Keratinocyte (primary cell): ENCODE data around the gene KLK3. TPM values are rescaled to one million over a fixed set of nuclear protein-coding genes. Genes with fewer than 3 reads are reported as not detected.
A peak's percentile ranks its signal among the peaks of the same experiment; 100 is the strongest.

Experiments
- DNase-seq: peaks from one replicate; pipeline ENCODE4 v3.0.0-alpha.2; 2011; ENCODE audit warnings: low read depth, missing footprints, low spot score
- FAIRE-seq: peaks from 2 replicates; lab custom pipeline; 2011; peaks lifted over from hg19 to GRCh38; lab: Jason Lieb, UNC
- H2AFZ ChIP-seq: 2 replicates; pipeline ENCODE4 v1.6.0; 2012; ENCODE audit warnings: low read length, control low read depth, inconsistent platforms; ENCODE audit not compliant: control insufficient read depth
- H3K27ac ChIP-seq: 2 replicates; pipeline ENCODE4 v1.5.1; 2011; ENCODE audit warnings: low read length; ENCODE audit not compliant: control insufficient read depth, insufficient read depth
- H3K27me3 ChIP-seq: 3 replicates; pipeline ENCODE4 v1.6.0; 2011; ENCODE audit warnings: low read length; ENCODE audit not compliant: control insufficient read depth, insufficient read depth; ENCODE audit errors: extremely low read depth
- H3K36me3 ChIP-seq, 2 experiments: 2 replicates in 1 of 2; 3 replicates in 1 of 2; pipeline ENCODE4 v1.5.1; 2011; ENCODE audit warnings: low read length in 2 of 2, mild to moderate bottlenecking in 1 of 2; ENCODE audit not compliant: control insufficient read depth in 2 of 2, insufficient read depth in 2 of 2; ENCODE audit errors: extremely low read depth in 1 of 2
- H3K4me1 ChIP-seq: 3 replicates; pipeline ENCODE4 v1.5.1; 2011; ENCODE audit warnings: low read length; ENCODE audit not compliant: control insufficient read depth, insufficient read depth; ENCODE audit errors: extremely low read depth
- H3K4me2 ChIP-seq: 3 replicates; pipeline ENCODE4 v1.6.0; 2011; ENCODE audit warnings: low read depth, low read length; ENCODE audit not compliant: control insufficient read depth, insufficient read depth; ENCODE audit errors: extremely low read depth
- H3K4me3 ChIP-seq, 3 experiments: fragments of 200-600 bp in 1 of 3; sonication (generic) in 1 of 3; 2 replicates in 2 of 3; 3 replicates in 1 of 3; pipeline ENCODE4 v1.5.1; 2011 to 2016; ENCODE audit warnings: low read length in 3 of 3, mild to moderate bottlenecking in 3 of 3, control low read depth in 2 of 3, inconsistent platforms in 1 of 3, low read depth in 1 of 3, mixed read lengths in 1 of 3, mixed run types in 1 of 3, moderate library complexity in 1 of 3; ENCODE audit not compliant: control insufficient read depth in 2 of 3, insufficient read depth in 2 of 3; ENCODE audit errors: extremely low read depth in 1 of 3
- H3K79me2 ChIP-seq: 2 replicates; pipeline ENCODE4 v1.6.0; 2012; ENCODE audit warnings: low read length; ENCODE audit not compliant: control insufficient read depth, insufficient read depth
- H3K9ac ChIP-seq: 3 replicates; pipeline ENCODE4 v1.6.0; 2011; ENCODE audit warnings: low read length; ENCODE audit not compliant: control insufficient read depth, insufficient read depth; ENCODE audit errors: extremely low read depth
- H3K9me1 ChIP-seq: 3 replicates; pipeline ENCODE4 v1.6.0; 2011; ENCODE audit warnings: low read length; ENCODE audit not compliant: control insufficient read depth, insufficient read depth; ENCODE audit errors: extremely low read depth
- H3K9me3 ChIP-seq: 2 replicates; pipeline ENCODE4 v1.5.1; 2012; ENCODE audit warnings: low read depth, low read length; ENCODE audit not compliant: control insufficient read depth
- H4K20me1 ChIP-seq: 3 replicates; pipeline ENCODE4 v1.6.0; 2011; ENCODE audit warnings: low read length; ENCODE audit not compliant: control insufficient read depth, insufficient read depth; ENCODE audit errors: extremely low read depth
- EZH2 ChIP-seq: IDR thresholded peaks from one replicate; pipeline ENCODE4 v1.6.1; 2012; ENCODE audit warnings: inconsistent platforms, mild to moderate bottlenecking, low read length, moderate library complexity
- dilution Hi-C: fragments of 300-500 bp; cut with MboI; formaldehyde crosslinking; loops from one replicate; pipeline ENCODE4 v1.7.0; 2020; ENCODE audit warnings: low sequenced_read_pairs; ENCODE audit not compliant: extremely low pct_ligation_motif_present
- polyA plus RNA-seq, 5 experiments: library from polyadenylated mRNA; depleted of rRNA in 3 of 5; stranded (reverse) in 3 of 5; stranded (forward) in 1 of 5; unstranded in 1 of 5; fragments of >200 nt; gene quantifications; 1 replicate in 1 of 5; 2 replicates in 3 of 5; 3 replicates in 1 of 5; pipeline versions ENCODE4 v1.2.1 to v1.2.3, GENCODE V29; 2011 to 2012; ENCODE audit warnings: missing spikeins in 2 of 5, low read depth in 1 of 5, low replicate concordance in 1 of 5
- TF ChIP-seq, protein P1 (sequence below), 3 experiments: IDR thresholded peaks in 1 of 3; conservative IDR thresholded peaks in 1 of 3; optimal IDR thresholded peaks in 1 of 3; 2 replicates in 2 of 3; 3 replicates in 1 of 3; pipeline versions ENCODE3 to v1.5.1; 2011; ENCODE audit warnings: low read length in 3 of 3, mild to moderate bottlenecking in 3 of 3, moderate library complexity in 2 of 3, control low read depth in 1 of 3, inconsistent platforms in 1 of 3; ENCODE audit not compliant: insufficient read depth in 2 of 3; ENCODE audit errors: extremely low read depth in 1 of 3

The KLK3 gene
- polyA plus RNA-seq, 1 donor (not counting 4 experiments of a cell fraction or from before 2014, with no cell fraction given) = not detected

GRCh38 chr19:50909240-50910070, 54.7 kb downstream of the KLK3 start:
- H3K4me3 ChIP-seq = no peak overlapping the region
- no peak for DNase-seq

More at GRCh38 chr19:50909240-50910070, 54.7 kb downstream of the KLK3 start:
- no peak overlapping the region for H2AFZ ChIP-seq
- TF ChIP-seq EZH2 = no peak
- TF ChIP-seq, protein P1, sequence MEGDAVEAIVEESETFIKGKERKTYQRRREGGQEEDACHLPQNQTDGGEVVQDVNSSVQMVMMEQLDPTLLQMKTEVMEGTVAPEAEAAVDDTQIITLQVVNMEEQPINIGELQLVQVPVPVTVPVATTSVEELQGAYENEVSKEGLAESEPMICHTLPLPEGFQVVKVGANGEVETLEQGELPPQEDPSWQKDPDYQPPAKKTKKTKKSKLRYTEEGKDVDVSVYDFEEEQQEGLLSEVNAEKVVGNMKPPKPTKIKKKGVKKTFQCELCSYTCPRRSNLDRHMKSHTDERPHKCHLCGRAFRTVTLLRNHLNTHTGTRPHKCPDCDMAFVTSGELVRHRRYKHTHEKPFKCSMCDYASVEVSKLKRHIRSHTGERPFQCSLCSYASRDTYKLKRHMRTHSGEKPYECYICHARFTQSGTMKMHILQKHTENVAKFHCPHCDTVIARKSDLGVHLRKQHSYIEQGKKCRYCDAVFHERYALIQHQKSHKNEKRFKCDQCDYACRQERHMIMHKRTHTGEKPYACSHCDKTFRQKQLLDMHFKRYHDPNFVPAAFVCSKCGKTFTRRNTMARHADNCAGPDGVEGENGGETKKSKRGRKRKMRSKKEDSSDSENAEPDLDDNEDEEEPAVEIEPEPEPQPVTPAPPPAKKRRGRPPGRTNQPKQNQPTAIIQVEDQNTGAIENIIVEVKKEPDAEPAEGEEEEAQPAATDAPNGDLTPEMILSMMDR (optimal IDR thresholded peaks at IDR 0.05 in 1 of 3, IDR thresholded peaks at IDR 0.05 in 1 of 3, conservative IDR thresholded peaks at IDR 0.05 in 1 of 3; ENCODE audit: extremely low read depth in 1 of 3, insufficient read depth in 2 of 3, low read length in 3 of 3) = no peak
- no peak overlapping the region for H3K27ac ChIP-seq
- H3K36me3 ChIP-seq = no peaks in the 10 kb centered on the region
- H4K20me1 ChIP-seq = no peaks in the 10 kb centered on the region
- FAIRE-seq = no peak
- H3K4me1 ChIP-seq = no peaks in the 10 kb centered on the region
- no peaks in the 10 kb centered on the region for H3K9me3 ChIP-seq
- peak overlapping the region; percentile 57 for H3K4me2 ChIP-seq
- dilution Hi-C loops = no loop called here
- H3K27me3 ChIP-seq = peaks cover 58% of the 10 kb centered on the region
- no peaks in the 10 kb centered on the region for H3K9me1 ChIP-seq
- H3K79me2 ChIP-seq = no peaks in the 10 kb centered on the region
- H3K9ac ChIP-seq = no peak overlapping the region

Other genes with a start within 250 kb of the KLK3 start
- gene SYT3, start 215.0 kb upstream of the KLK3 start, polyA plus RNA-seq = not detected in 3 replicates
- not detected in 3 replicates for gene C19orf81, start 205.5 kb upstream of the KLK3 start, polyA plus RNA-seq
- gene SHANK1, start 135.1 kb upstream of the KLK3 start, polyA plus RNA-seq = 0.10 to 0.82 TPM (median 0.51 TPM) in 3 replicates
- gene CLEC11A, start 131.6 kb upstream of the KLK3 start, polyA plus RNA-seq = 0.56 to 1.2 TPM (median 0.67 TPM) in 3 replicates
- not detected in 3 replicates for gene GPR32, start 84.5 kb upstream of the KLK3 start, polyA plus RNA-seq
- not detected in 3 replicates for gene ACP4, start 64.5 kb upstream of the KLK3 start, polyA plus RNA-seq
- 0.10 to 0.39 TPM (median 0.31 TPM) in 3 replicates for gene KLK1, start 31.1 kb upstream of the KLK3 start, polyA plus RNA-seq
- gene KLK15, start 21.3 kb upstream of the KLK3 start, polyA plus RNA-seq = not detected in 3 replicates
- 0.07 to 0.14 TPM in 2 of 3 replicates, not detected in the other for gene KLK2, start 18.5 kb downstream of the KLK3 start, polyA plus RNA-seq
- gene KLK4, start 56.5 kb downstream of the KLK3 start, polyA plus RNA-seq = not detected in 3 replicates
- 425 to 882 TPM (median 477 TPM) in 3 replicates for gene KLK5, start 98.1 kb downstream of the KLK3 start, polyA plus RNA-seq
- gene KLK6, start 114.7 kb downstream of the KLK3 start, polyA plus RNA-seq = 0.73 to 2.5 TPM (median 1.9 TPM) in 3 replicates
- gene KLK7, start 129.0 kb downstream of the KLK3 start, polyA plus RNA-seq = 22.4 to 33.8 TPM (median 29.2 TPM) in 3 replicates
- 88.8 to 232 TPM (median 118 TPM) in 3 replicates for gene KLK8, start 146.7 kb downstream of the KLK3 start, polyA plus RNA-seq
- 56.3 to 97.5 TPM (median 95.3 TPM) in 3 replicates for gene KLK10, start 164.8 kb downstream of the KLK3 start, polyA plus RNA-seq
- 12.8 to 39.0 TPM (median 18.0 TPM) in 3 replicates for gene KLK11, start 171.7 kb downstream of the KLK3 start, polyA plus RNA-seq
- not detected in 3 replicates for gene KLK12, start 180.1 kb downstream of the KLK3 start, polyA plus RNA-seq
- 2.0 to 4.4 TPM (median 2.8 TPM) in 3 replicates for gene KLK13, start 210.2 kb downstream of the KLK3 start, polyA plus RNA-seq
- gene KLK14, start 228.0 kb downstream of the KLK3 start, polyA plus RNA-seq = 0.05 to 0.63 TPM (median 0.10 TPM) in 3 replicates